Measurements from ENCODE around the gene CDKAL1. TPM values are rescaled to one million over a fixed set of nuclear protein-coding genes. Genes with fewer than 3 reads are reported as not detected.

Gene CDKAL1
- polyA plus RNA-seq, 1 donor from 2014 or later = 29.2 TPM

- peaks cover 5 to 12% (median 8%) of the 10 kb centered on the region in 3 donors for H3K9me3 Mint-ChIP-seq
- H3K27ac Mint-ChIP-seq = no peak overlapping the region
- no peaks in the 10 kb centered on the region for H3K27me3 Mint-ChIP-seq
- H3K4me3 Mint-ChIP-seq = no peak overlapping the region
- no peaks in the 10 kb centered on the region for H3K4me1 Mint-ChIP-seq
- peaks cover 21% of the 10 kb centered on the region for H3K36me3 Mint-ChIP-seq
Measured at GRCh38 chr6:20891161-20891560, 356.9 kb downstream of the CDKAL1 start.

- H3K27me3 Mint-ChIP-seq = no peaks in the 10 kb centered on the region
- H3K4me1 Mint-ChIP-seq = no peaks in the 10 kb centered on the region
- H3K27ac Mint-ChIP-seq = no peak overlapping the region
- peaks cover 20% of the 10 kb centered on the region for H3K36me3 Mint-ChIP-seq
- H3K9me3 Mint-ChIP-seq = peaks cover 2 to 4% (median 3%) of the 10 kb centered on the region in 3 donors
- no peak overlapping the region for H3K4me3 Mint-ChIP-seq
Measured at GRCh38 chr6:20892365-20892764, 358.1 kb downstream of the CDKAL1 start.

- Mint-ChIP-seq H3K4me1 (no peaks in the 10 kb centered on the region), H3K36me3 (peaks cover 17% of the 10 kb centered on the region), H3K4me3 (no peak overlapping the region), H3K9me3 (peaks cover 0 to 2% (median 0%) of the 10 kb centered on the region in 3 donors), H3K27me3 (no peaks in the 10 kb centered on the region), H3K27ac (peak overlapping the region in 1 of 3 donors; percentile 33)
Measured at GRCh38 chr6:20893412-20893811, 359.2 kb downstream of the CDKAL1 start.

GRCh38 chr6:20900389-20901160, 366.3 kb downstream of the CDKAL1 start:
- Mint-ChIP-seq H3K4me3 (no peak overlapping the region), H3K9me3 (peaks cover 5 to 11% (median 8%) of the 10 kb centered on the region in 3 donors), H3K27me3 (no peaks in the 10 kb centered on the region), H3K4me1 (peaks cover 0 to 3% (median 0%) of the 10 kb centered on the region in 3 donors), H3K36me3 (peaks cover 18% of the 10 kb centered on the region), H3K27ac (no peak overlapping the region)

- Mint-ChIP-seq H3K4me1 (peaks cover 0 to 5% (median 2%) of the 10 kb centered on the region in 3 donors), H3K27me3 (no peaks in the 10 kb centered on the region), H3K27ac (no peak overlapping the region), H3K36me3 (peaks cover 15% of the 10 kb centered on the region), H3K4me3 (no peak overlapping the region), H3K9me3 (peaks cover 4 to 11% (median 8%) of the 10 kb centered on the region in 3 donors)
Measured at GRCh38 chr6:20905377-20905776, 371.1 kb downstream of the CDKAL1 start.

DNA sequence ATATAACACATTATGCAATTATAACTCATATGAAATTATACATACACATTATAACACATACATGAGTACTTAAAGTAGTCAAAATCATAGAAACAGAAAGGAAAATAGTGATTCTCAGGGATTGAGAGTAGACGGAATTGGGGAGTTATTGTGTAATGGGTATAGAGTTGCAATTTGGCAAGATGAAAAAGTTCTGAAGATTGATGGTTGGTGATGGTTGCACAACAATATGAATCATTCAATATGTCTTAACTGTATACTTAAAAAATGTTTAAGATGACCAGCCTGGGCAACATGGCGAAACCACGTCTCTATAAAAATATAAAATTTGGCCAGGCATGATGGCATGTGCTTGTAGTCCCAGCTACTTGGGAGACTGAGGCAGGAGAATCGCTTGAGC, 372.7 kb downstream of the CDKAL1 start:
- Mint-ChIP-seq H3K4me1 (peaks cover 0 to 5% (median 2%) of the 10 kb centered on the region in 3 donors), H3K36me3 (peaks cover 10% of the 10 kb centered on the region), H3K9me3 (peaks cover 4 to 11% (median 8%) of the 10 kb centered on the region in 3 donors), H3K27me3 (no peaks in the 10 kb centered on the region), H3K4me3 (no peak overlapping the region), H3K27ac (no peak overlapping the region)

- Mint-ChIP-seq H3K36me3 (peaks cover 12% of the 10 kb centered on the region), H3K9me3 (peaks cover 5 to 16% (median 8%) of the 10 kb centered on the region in 3 donors), H3K4me3 (no peak overlapping the region), H3K27me3 (no peaks in the 10 kb centered on the region), H3K4me1 (peaks cover 0 to 5% (median 2%) of the 10 kb centered on the region in 3 donors), H3K27ac (no peak overlapping the region)
Measured at GRCh38 chr6:20907486-20908071, 373.3 kb downstream of the CDKAL1 start.

DNA sequence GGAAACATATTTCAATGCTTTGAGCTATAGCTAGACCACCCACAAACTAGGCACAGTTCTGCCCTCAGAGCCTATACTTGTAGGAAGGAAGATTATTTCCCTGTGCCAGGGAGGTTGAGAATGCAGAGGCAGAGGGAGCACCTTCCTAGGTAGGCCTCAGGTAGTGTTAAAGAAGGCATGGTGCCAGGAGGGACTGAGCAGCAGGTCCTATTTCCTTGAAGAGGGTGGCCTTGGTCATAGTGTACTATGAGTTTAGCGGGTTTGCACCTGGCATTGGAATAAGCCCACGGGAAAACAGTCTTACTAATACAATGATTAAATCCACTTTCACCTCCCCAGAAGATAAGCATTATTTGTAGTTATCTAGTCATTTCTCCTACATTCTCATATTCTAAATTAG, 375.4 kb downstream of the CDKAL1 start:
- Mint-ChIP-seq H3K27me3 (no peaks in the 10 kb centered on the region), H3K9me3 (peaks cover 8 to 12% (median 10%) of the 10 kb centered on the region in 3 donors), H3K27ac (no peak overlapping the region), H3K4me3 (no peak overlapping the region), H3K4me1 (peaks cover 0 to 5% (median 2%) of the 10 kb centered on the region in 3 donors), H3K36me3 (peaks cover 8% of the 10 kb centered on the region)

DNA sequence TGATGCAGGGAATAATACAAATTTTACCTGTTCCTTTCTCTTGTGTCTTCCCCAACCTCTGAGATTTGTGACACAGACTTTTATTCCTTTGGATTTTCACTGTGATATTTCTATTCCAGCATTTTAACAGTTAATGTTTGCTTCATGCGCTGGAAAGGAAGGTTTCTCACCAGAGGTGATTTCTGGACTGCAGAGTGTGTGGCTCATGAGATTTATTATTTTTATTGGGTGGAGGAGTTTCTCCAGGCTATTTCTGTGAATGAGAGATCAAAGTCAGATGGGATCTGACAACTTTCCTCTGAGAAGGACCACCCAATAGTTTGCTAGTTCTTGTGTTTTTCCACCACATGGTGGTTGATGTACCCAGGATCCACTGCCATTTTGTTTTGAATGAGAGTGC, 377.5 kb downstream of the CDKAL1 start:
- Mint-ChIP-seq H3K36me3 (peaks cover 17% of the 10 kb centered on the region), H3K4me1 (peaks cover 0 to 5% (median 3%) of the 10 kb centered on the region in 3 donors), H3K27me3 (no peaks in the 10 kb centered on the region), H3K9me3 (peaks cover 6 to 24% (median 9%) of the 10 kb centered on the region in 3 donors), H3K4me3 (no peak overlapping the region), H3K27ac (no peak overlapping the region)

DNA sequence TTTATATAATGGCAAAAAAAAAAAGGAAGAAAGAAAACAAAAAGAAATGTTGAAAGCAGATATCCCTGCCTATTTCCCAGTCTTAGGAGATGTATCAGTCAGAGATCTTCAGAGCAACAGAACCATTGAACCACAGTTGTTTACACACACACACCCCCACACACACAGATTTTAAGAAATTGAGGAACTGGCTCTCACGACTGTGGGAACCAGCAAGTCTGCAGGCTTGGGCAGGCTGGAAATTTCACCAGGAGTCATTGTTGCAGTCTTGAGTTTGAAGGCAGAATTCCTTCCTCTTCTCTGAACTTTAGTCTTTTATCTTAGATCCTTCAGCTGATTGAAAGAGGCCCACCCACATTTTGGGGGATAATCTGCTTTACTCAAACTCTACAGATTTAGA, 380.9 kb downstream of the CDKAL1 start:
- Mint-ChIP-seq H3K27me3 (no peaks in the 10 kb centered on the region), H3K36me3 (peaks cover 17% of the 10 kb centered on the region), H3K9me3 (peaks cover 6 to 24% (median 9%) of the 10 kb centered on the region in 3 donors), H3K4me3 (no peak overlapping the region), H3K27ac (peak overlapping the region in 1 of 3 donors; percentile 27), H3K4me1 (peaks cover under 1 to 6% (median 5%) of the 10 kb centered on the region in 3 donors)

- H3K27ac Mint-ChIP-seq = no peak overlapping the region
- no peaks in the 10 kb centered on the region for H3K27me3 Mint-ChIP-seq
- peaks cover 17% of the 10 kb centered on the region for H3K36me3 Mint-ChIP-seq
- H3K4me1 Mint-ChIP-seq = peaks cover 0 to 6% (median 5%) of the 10 kb centered on the region in 3 donors
- no peak overlapping the region for H3K4me3 Mint-ChIP-seq
- peaks cover 6 to 24% (median 9%) of the 10 kb centered on the region in 3 donors for H3K9me3 Mint-ChIP-seq
Measured at GRCh38 chr6:20915626-20916025, 381.4 kb downstream of the CDKAL1 start.

GRCh38 chr6:20916086-20916485, 381.8 kb downstream of the CDKAL1 start:
- peaks cover 6 to 24% (median 9%) of the 10 kb centered on the region in 3 donors for H3K9me3 Mint-ChIP-seq
- H3K4me1 Mint-ChIP-seq = peaks cover 0 to 6% (median 5%) of the 10 kb centered on the region in 3 donors
- H3K27ac Mint-ChIP-seq = no peak overlapping the region
- no peaks in the 10 kb centered on the region for H3K27me3 Mint-ChIP-seq
- no peak overlapping the region for H3K4me3 Mint-ChIP-seq
- H3K36me3 Mint-ChIP-seq = peaks cover 17% of the 10 kb centered on the region

DNA sequence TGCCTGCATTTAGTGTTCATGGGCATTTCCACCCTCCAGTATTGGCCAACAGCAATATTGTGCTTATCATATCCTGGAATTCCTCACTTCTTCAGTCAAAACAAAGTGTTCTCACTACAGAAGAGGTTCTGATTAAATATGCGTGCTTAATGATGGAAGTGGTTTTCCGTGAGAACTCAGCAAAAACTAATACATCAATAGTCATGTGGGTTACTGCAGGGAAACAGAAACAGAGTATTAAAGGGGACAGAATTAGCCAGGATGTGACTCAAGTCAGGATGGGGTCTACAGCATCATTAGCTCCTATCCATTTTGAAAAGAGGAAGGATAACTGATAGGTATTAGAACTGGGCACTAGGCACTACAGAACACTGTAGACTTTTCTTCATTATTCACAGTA, 384.6 kb downstream of the CDKAL1 start:
- peaks cover 0 to 6% (median 5%) of the 10 kb centered on the region in 3 donors for H3K4me1 Mint-ChIP-seq
- H3K36me3 Mint-ChIP-seq = peaks cover 18% of the 10 kb centered on the region
- H3K27ac Mint-ChIP-seq = no peak overlapping the region
- H3K9me3 Mint-ChIP-seq = peaks cover 3 to 17% (median 7%) of the 10 kb centered on the region in 3 donors
- H3K27me3 Mint-ChIP-seq = no peaks in the 10 kb centered on the region
- no peak overlapping the region for H3K4me3 Mint-ChIP-seq

GRCh38 chr6:20919677-20920385, 385.6 kb downstream of the CDKAL1 start:
- Mint-ChIP-seq H3K4me3 (no peak overlapping the region), H3K36me3 (peaks cover 19% of the 10 kb centered on the region), H3K27ac (no peak overlapping the region)

GRCh38 chr6:20921578-20921977, 387.3 kb downstream of the CDKAL1 start:
- peaks cover 0 to 9% (median 4%) of the 10 kb centered on the region in 3 donors for H3K4me1 Mint-ChIP-seq
- H3K36me3 Mint-ChIP-seq = peaks cover 10% of the 10 kb centered on the region
- no peak overlapping the region for H3K27ac Mint-ChIP-seq
- no peak overlapping the region for H3K4me3 Mint-ChIP-seq
- no peaks in the 10 kb centered on the region for H3K9me3 Mint-ChIP-seq
- H3K27me3 Mint-ChIP-seq = no peaks in the 10 kb centered on the region

More at GRCh38 chr6:20919677-20920385, 385.6 kb downstream of the CDKAL1 start:
- Mint-ChIP-seq H3K27me3 (no peaks in the 10 kb centered on the region), H3K9me3 (peaks cover 0 to 10% (median 7%) of the 10 kb centered on the region in 3 donors), H3K4me1 (peaks cover 0 to 9% (median 6%) of the 10 kb centered on the region in 3 donors)
